Measurements from ENCODE around the gene PRRG3.
"Not testable (repeated sequence)": the region's sequence is repeated elsewhere in the genome, so short reads cannot be mapped to it uniquely, and the experiment has no call there.

PRRG3 gene

GRCh38 chrX:151695583-151696340, 504 bp downstream of the PRRG3 start:
- H3K9me2 ChIP-seq (replicated peaks; ENCODE audit: insufficient read depth, low read length) = no peaks in the 10 kb centered on the region
- no peak overlapping the region for H2AFZ ChIP-seq (ENCODE audit: low read length)
- H4K20me1 ChIP-seq (ENCODE audit: insufficient read depth, low read length) = no peaks in the 10 kb centered on the region
- no peak overlapping the region for H3K4me2 ChIP-seq (ENCODE audit: low read depth, low read length)
- no peak overlapping the region for H3K27ac ChIP-seq (ENCODE audit: low read length)
- no peak for DNase-seq
- H3K9ac ChIP-seq (ENCODE audit: low read length) = no peak overlapping the region
- TF ChIP-seq EZH2 (optimal IDR thresholded peaks at IDR 0.05; ENCODE audit: low read depth, low read length) (no peak), EZH2phosphoT487 (IDR thresholded peaks at IDR 0.05; ENCODE audit: low read length) (no peak), CTCF (IDR thresholded peaks at IDR 0.05; ENCODE audit: low read length) (no peak)
- H3F3A ChIP-seq (ENCODE audit: insufficient read depth, low read length) = no peaks in the 10 kb centered on the region
- H3K4me1 ChIP-seq (ENCODE audit: low read length) = no peaks in the 10 kb centered on the region
- H3K4me3 ChIP-seq (ENCODE audit: low read length) = no peak overlapping the region
- no peaks in the 10 kb centered on the region for H3K36me3 ChIP-seq (replicated peaks; ENCODE audit: insufficient read depth, low read length)
- H3K79me2 ChIP-seq (ENCODE audit: low read length) = no peaks in the 10 kb centered on the region
- no peaks in the 10 kb centered on the region for H3K27me3 ChIP-seq (replicated peaks; ENCODE audit: insufficient read depth, low read length)
- no peaks in the 10 kb centered on the region for H3K9me3 ChIP-seq (replicated peaks; ENCODE audit: insufficient read depth, low read length)

- H3K4me3 ChIP-seq (ENCODE audit: low read length); DNase-seq; H3K9me3 ChIP-seq (replicated peaks; ENCODE audit: insufficient read depth, low read length); H3K4me1 ChIP-seq (ENCODE audit: low read length); H3F3A ChIP-seq (ENCODE audit: insufficient read depth, low read length); H3K27ac ChIP-seq (ENCODE audit: low read length); H2AFZ ChIP-seq (ENCODE audit: low read length); H3K79me2 ChIP-seq (ENCODE audit: low read length); H3K27me3 ChIP-seq (replicated peaks; ENCODE audit: insufficient read depth, low read length); H3K4me2 ChIP-seq (ENCODE audit: low read depth, low read length); H3K9ac ChIP-seq (ENCODE audit: low read length); H3K9me2 ChIP-seq (replicated peaks; ENCODE audit: insufficient read depth, low read length); H4K20me1 ChIP-seq (ENCODE audit: insufficient read depth, low read length); H3K36me3 ChIP-seq (replicated peaks; ENCODE audit: insufficient read depth, low read length): not testable (repeated sequence)
Measured at GRCh38 chrX:151697082-151697481, 1.8 kb downstream of the PRRG3 start.

- Histone ChIP-seq H3K27me3 (replicated peaks; ENCODE audit: insufficient read depth, low read length) (no peaks in the 10 kb centered on the region), H3K36me3 (replicated peaks; ENCODE audit: insufficient read depth, low read length) (no peaks in the 10 kb centered on the region), H3K9ac (ENCODE audit: low read length) (no peak overlapping the region), H3K4me3 (ENCODE audit: low read length) (no peak overlapping the region), H3K9me2 (replicated peaks; ENCODE audit: insufficient read depth, low read length) (no peaks in the 10 kb centered on the region), H3K9me3 (replicated peaks; ENCODE audit: insufficient read depth, low read length) (no peaks in the 10 kb centered on the region), H2AFZ (ENCODE audit: low read length) (no peak overlapping the region), H4K20me1 (ENCODE audit: insufficient read depth, low read length) (no peaks in the 10 kb centered on the region), H3F3A (ENCODE audit: insufficient read depth, low read length) (no peaks in the 10 kb centered on the region), H3K79me2 (ENCODE audit: low read length) (no peaks in the 10 kb centered on the region), H3K4me2 (ENCODE audit: low read depth, low read length) (no peak overlapping the region), H3K4me1 (ENCODE audit: low read length) (no peaks in the 10 kb centered on the region), H3K27ac (ENCODE audit: low read length) (no peak overlapping the region)
- TF ChIP-seq EZH2 (optimal IDR thresholded peaks at IDR 0.05; ENCODE audit: low read depth, low read length) = no peak
- TF ChIP-seq CTCF (IDR thresholded peaks at IDR 0.05; ENCODE audit: low read length) = no peak
- no peak for TF ChIP-seq EZH2phosphoT487 (IDR thresholded peaks at IDR 0.05; ENCODE audit: low read length)
- no peak for DNase-seq
Measured at GRCh38 chrX:151697522-151697921, 2.3 kb downstream of the PRRG3 start.

GRCh38 chrX:151698485-151698884, 3.2 kb downstream of the PRRG3 start:
- Histone ChIP-seq H3K9ac (ENCODE audit: low read length) (no peak overlapping the region), H3K27ac (ENCODE audit: low read length) (no peak overlapping the region), H3K4me3 (ENCODE audit: low read length) (no peak overlapping the region), H3K79me2 (ENCODE audit: low read length) (no peaks in the 10 kb centered on the region), H3F3A (ENCODE audit: insufficient read depth, low read length) (no peaks in the 10 kb centered on the region), H3K9me2 (replicated peaks; ENCODE audit: insufficient read depth, low read length) (no peaks in the 10 kb centered on the region), H4K20me1 (ENCODE audit: insufficient read depth, low read length) (no peaks in the 10 kb centered on the region), H3K4me2 (ENCODE audit: low read depth, low read length) (no peak overlapping the region), H2AFZ (ENCODE audit: low read length) (no peak overlapping the region), H3K27me3 (replicated peaks; ENCODE audit: insufficient read depth, low read length) (no peaks in the 10 kb centered on the region), H3K9me3 (replicated peaks; ENCODE audit: insufficient read depth, low read length) (no peaks in the 10 kb centered on the region), H3K36me3 (replicated peaks; ENCODE audit: insufficient read depth, low read length) (no peaks in the 10 kb centered on the region), H3K4me1 (ENCODE audit: low read length) (no peaks in the 10 kb centered on the region)
- no peak for TF ChIP-seq CTCF (IDR thresholded peaks at IDR 0.05; ENCODE audit: low read length)
- no peak for TF ChIP-seq EZH2 (optimal IDR thresholded peaks at IDR 0.05; ENCODE audit: low read depth, low read length)
- TF ChIP-seq EZH2phosphoT487 (IDR thresholded peaks at IDR 0.05; ENCODE audit: low read length) = no peak
- no peak for DNase-seq
